A549 treated with DMSO at 1 μM for 4 hours (cell line): ENCODE data around the gene KCTD10. TPM values are rescaled to one million over a fixed set of nuclear protein-coding genes. Genes with fewer than 3 reads are reported as not detected.

ENCODE experiments used
- total RNA-seq: library from RNA; stranded (reverse); fragments of 200-300 nt; extraction: Qiagen RNA extraction; gene quantifications from 5 replicates; pipeline ENCODE4 v1.2.3, GENCODE V29; 2022; ENCODE audit warnings: low read depth

Gene KCTD10
- 38.7 to 55.9 TPM (median 42.7 TPM) in 5 replicates for total RNA-seq

GRCh38 chr12:109477185-109477962, at the start of gene KCTD10, which contains the start of gene UBE3B:
Gene KCTD10 (minus strand): TSS chr12:109477300. CDS start chr12:109477262, 38 bp downstream.
Gene UBE3B (plus strand): TSS chr12:109477634. CDS start chr12:109483552, 5,918 bp downstream.

Other genes with a start within 250 kb of the KCTD10 start
- gene FOXN4, start 168.0 kb downstream of the KCTD10 start, total RNA-seq: 0.05 to 0.09 TPM (median 0.07 TPM) in 4 of 5 replicates, not detected in the other
- gene MYO1H, start 129.4 kb downstream of the KCTD10 start, total RNA-seq: not detected in 5 replicates
- 10.5 to 15.9 TPM (median 15.3 TPM) in 5 replicates for gene UBE3B, start 334 bp upstream of the KCTD10 start, total RNA-seq
- gene MMAB, start 96.2 kb upstream of the KCTD10 start, total RNA-seq: 26.4 to 32.5 TPM (median 27.9 TPM) in 5 replicates
- gene MVK, start 96.5 kb upstream of the KCTD10 start, total RNA-seq: 5.6 to 8.9 TPM (median 8.5 TPM) in 5 replicates
- 3.9 to 7.6 TPM (median 6.5 TPM) in 5 replicates for gene FAM222A, start 236.5 kb upstream of the KCTD10 start, total RNA-seq